Nephron (organoid): ENCODE measurements around the gene DUS2.

Source experiments
- H3K27ac Mint-ChIP-seq, 3 experiments: 2 replicates each; pipeline ENCODE4 v1.8.0; 2020; ENCODE audit warnings: mixed read lengths in 3 of 3, mild to moderate bottlenecking in 2 of 3, moderate library complexity in 1 of 3
- H3K27me3 Mint-ChIP-seq: 2 replicates; pipeline ENCODE4 v1.8.0; 2021; ENCODE audit warnings: low read depth, mild to moderate bottlenecking, moderate library complexity, mixed read lengths
- H3K36me3 Mint-ChIP-seq: 2 replicates; pipeline ENCODE4 v1.8.0; 2020; ENCODE audit warnings: low read depth, mixed read lengths
- H3K4me1 Mint-ChIP-seq: 2 replicates; pipeline ENCODE4 v1.8.0; 2020; ENCODE audit warnings: mixed read lengths
- H3K4me3 Mint-ChIP-seq, 3 experiments: 2 replicates each; pipeline ENCODE4 v1.8.0; 2020; ENCODE audit warnings: mild to moderate bottlenecking in 3 of 3, mixed read lengths in 3 of 3, moderate library complexity in 2 of 3
- H3K9me3 Mint-ChIP-seq: 2 replicates; pipeline ENCODE4 v1.8.0; 2020; ENCODE audit warnings: mixed read lengths
- CTCF ChIP-seq, 3 experiments: fragments of 200-600 bp; sonication (generic); IDR thresholded peaks; one replicate each; pipeline ENCODE4 v1.5.0; 2021; ENCODE audit warnings: antibody characterized with exemption in 3 of 3; ENCODE audit not compliant: unreplicated experiment in 3 of 3

DUS2 gene

GRCh38 chr16:68070249-68070730 is 47.2 kb downstream of the DUS2 start:
- no peaks in the 10 kb centered on the region for H3K9me3 Mint-ChIP-seq
- peaks cover 54% of the 10 kb centered on the region for H3K4me1 Mint-ChIP-seq
- no peak for TF ChIP-seq CTCF (IDR thresholded peaks at IDR 0.05; ENCODE audit: unreplicated experiment in 3 of 3)
- peak overlapping the region; percentile 29 to 61 (median 46) for H3K27ac Mint-ChIP-seq
- peaks cover 40% of the 10 kb centered on the region for H3K36me3 Mint-ChIP-seq
- no peaks in the 10 kb centered on the region for H3K27me3 Mint-ChIP-seq
- H3K4me3 Mint-ChIP-seq, result no peak overlapping the region

- Mint-ChIP-seq H3K4me1 (peaks cover 50% of the 10 kb centered on the region), H3K27me3 (no peaks in the 10 kb centered on the region), H3K36me3 (peaks cover 45% of the 10 kb centered on the region), H3K9me3 (no peaks in the 10 kb centered on the region), H3K27ac (peak overlapping the region in 2 of 3 experiments; percentile 29 to 65), H3K4me3 (no peak overlapping the region)
- no peak for TF ChIP-seq CTCF (IDR thresholded peaks at IDR 0.05; ENCODE audit: unreplicated experiment in 3 of 3)
Measured at GRCh38 chr16:68070806-68071517, 47.9 kb downstream of the DUS2 start.

- Mint-ChIP-seq H3K36me3 (peaks cover 50% of the 10 kb centered on the region), H3K4me1 (peaks cover 45% of the 10 kb centered on the region), H3K4me3 (no peak overlapping the region), H3K27ac (no peak overlapping the region), H3K9me3 (no peaks in the 10 kb centered on the region), H3K27me3 (no peaks in the 10 kb centered on the region)
- TF ChIP-seq CTCF (IDR thresholded peaks at IDR 0.05; ENCODE audit: unreplicated experiment in 3 of 3), result no peak
Measured at GRCh38 chr16:68071518-68071901, 48.4 kb downstream of the DUS2 start.

- peaks cover 53% of the 10 kb centered on the region for H3K36me3 Mint-ChIP-seq
- no peaks in the 10 kb centered on the region for H3K9me3 Mint-ChIP-seq
- H3K27me3 Mint-ChIP-seq, result no peaks in the 10 kb centered on the region
- H3K27ac Mint-ChIP-seq, result peak overlapping the region in 2 of 3 experiments; percentile 60 to 70
- H3K4me1 Mint-ChIP-seq, result peaks cover 44% of the 10 kb centered on the region
- no peak overlapping the region for H3K4me3 Mint-ChIP-seq
- no peak for TF ChIP-seq CTCF (IDR thresholded peaks at IDR 0.05; ENCODE audit: unreplicated experiment in 3 of 3)
Measured at GRCh38 chr16:68072038-68072695, 49.1 kb downstream of the DUS2 start.

GRCh38 chr16:68073902-68074760 is 51.0 kb downstream of the DUS2 start:
- Mint-ChIP-seq H3K9me3 (no peaks in the 10 kb centered on the region), H3K27ac (no peak overlapping the region), H3K27me3 (no peaks in the 10 kb centered on the region), H3K4me3 (no peak overlapping the region), H3K4me1 (peaks cover 32% of the 10 kb centered on the region), H3K36me3 (peaks cover 55% of the 10 kb centered on the region)
- TF ChIP-seq CTCF (IDR thresholded peaks at IDR 0.05; ENCODE audit: unreplicated experiment in 3 of 3), result no peak
